GM21381 (cell line): ENCODE data around the gene LRPAP1.
"Not testable (repeated sequence)": the region's sequence is repeated elsewhere in the genome, so short reads cannot be mapped to it uniquely, and the experiment has no call there.

Experiments used
- ATAC-seq: cut with Tn5 transposase; IDR thresholded peaks from one replicate; pipeline ENCODE4 v1.9.1; 2021; ENCODE audit warnings: mild to moderate bottlenecking, moderate library complexity; ENCODE audit not compliant: unreplicated experiment

LRPAP1 gene

GRCh38 chr4:3520796-3521600 is 11.2 kb downstream of the LRPAP1 start:
- no peak for ATAC-seq

GRCh38 chr4:3520276-3520675 is 11.9 kb downstream of the LRPAP1 start:
- ATAC-seq = no peak

GRCh38 chr4:3519468-3520264 is 12.6 kb downstream of the LRPAP1 start:
- ATAC-seq = no peak

GRCh38 chr4:3518941-3519340 is 13.3 kb downstream of the LRPAP1 start:
- no peak for ATAC-seq

- ATAC-seq = no peak
These were observed 13.7 kb downstream of the LRPAP1 start for GRCh38 chr4:3518511-3518880.

- no peak for ATAC-seq
These were observed 14.3 kb downstream of the LRPAP1 start for GRCh38 chr4:3517731-3518510.

- ATAC-seq = no peak
These were observed 15.1 kb downstream of the LRPAP1 start for GRCh38 chr4:3516836-3517730.

- no peak for ATAC-seq
These were observed 16.0 kb downstream of the LRPAP1 start for GRCh38 chr4:3516061-3516835.

- no peak for ATAC-seq
These were observed 16.6 kb downstream of the LRPAP1 start for GRCh38 chr4:3515646-3516045.

GRCh38 chr4:3514806-3515501 is 17.3 kb downstream of the LRPAP1 start:
- no peak for ATAC-seq

GRCh38 chr4:3514221-3514780 is 17.9 kb downstream of the LRPAP1 start:
- no peak for ATAC-seq

- ATAC-seq = no peak
These were observed 18.4 kb downstream of the LRPAP1 start for GRCh38 chr4:3513807-3514206.

GRCh38 chr4:3512719-3513118 is 19.5 kb downstream of the LRPAP1 start:
- no peak for ATAC-seq

- no peak for ATAC-seq
These were observed 19.9 kb downstream of the LRPAP1 start for GRCh38 chr4:3512279-3512678.

GRCh38 chr4:3511601-3512000 is 20.6 kb downstream of the LRPAP1 start:
- not testable (repeated sequence) for ATAC-seq

- ATAC-seq = no peak
These were observed 21.0 kb downstream of the LRPAP1 start for GRCh38 chr4:3511187-3511586.

GRCh38 chr4:3510481-3510880 is 21.7 kb downstream of the LRPAP1 start:
- ATAC-seq = no peak

GRCh38 chr4:3508542-3508941 is 23.7 kb downstream of the LRPAP1 start:
- no peak for ATAC-seq

GRCh38 chr4:3505231-3505630 is 27.0 kb downstream of the LRPAP1 start:
- ATAC-seq = no peak
